Kidney epithelial cell (primary cell): ENCODE data around the gene ETV6. TPM values are rescaled to one million over a fixed set of nuclear protein-coding genes. Genes with fewer than 3 reads are reported as not detected.
A peak's percentile ranks its signal among the peaks of the same experiment; 100 is the strongest.

Experiments used
- DNase-seq: peaks from one replicate; pipeline ENCODE4 v3.0.0-alpha.2; 2010; ENCODE audit warnings: low read depth
- H3K27me3 ChIP-seq: 2 replicates; pipeline ENCODE4 v1.6.0; 2011; ENCODE audit warnings: low read length; ENCODE audit not compliant: control insufficient read depth, insufficient read depth
- H3K36me3 ChIP-seq: 2 replicates; pipeline ENCODE4 v1.5.1; 2011; ENCODE audit warnings: low read length; ENCODE audit not compliant: control insufficient read depth, insufficient read depth
- H3K4me3 ChIP-seq: 2 replicates; pipeline ENCODE4 v1.5.1; 2011; ENCODE audit warnings: low read depth, mild to moderate bottlenecking, control low read depth, low read length
- CTCF ChIP-seq: IDR thresholded peaks from 2 replicates; pipeline ENCODE4 v1.5.1; 2011; ENCODE audit warnings: mild to moderate bottlenecking, moderate library complexity, low read length, control low read depth, inconsistent platforms; ENCODE audit not compliant: insufficient read depth, poor library complexity, severe bottlenecking
- total RNA-seq: library from RNA; depleted of rRNA; stranded (reverse); fragments of >200 nt; gene quantifications from 2 replicates; pipeline ENCODE4 v1.2.3, GENCODE V29; 2015

ETV6 gene
- total RNA-seq, 1 donor from 2014 or later, result 17.6 TPM

DNA sequence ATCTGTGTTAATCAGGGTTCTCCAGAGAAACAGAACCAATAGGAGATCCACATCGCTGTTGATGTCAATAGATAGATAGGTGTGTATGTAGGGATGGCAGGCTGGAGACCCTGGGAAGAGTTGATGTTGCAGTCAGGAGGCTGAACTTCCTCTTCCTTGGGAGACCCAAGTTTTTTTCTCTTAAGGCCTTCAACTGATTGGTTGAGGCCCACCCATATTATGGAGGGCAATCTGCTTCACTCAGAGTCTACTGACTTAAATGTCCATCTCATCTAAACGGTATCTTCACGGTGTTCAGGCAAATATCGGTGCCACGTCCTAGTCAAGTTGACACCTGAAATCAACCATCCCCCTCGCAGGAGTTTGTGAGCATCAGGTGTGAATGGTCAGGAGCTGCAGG is 63.0 kb downstream of the ETV6 start:
- no peak for TF ChIP-seq CTCF
- no peak for DNase-seq
- Histone ChIP-seq H3K27me3 (no peaks in the 10 kb centered on the region), H3K4me3 (no peak overlapping the region), H3K36me3 (no peaks in the 10 kb centered on the region)

- no peak for DNase-seq
Observed at GRCh38 chr12:11713202-11713601, 63.7 kb downstream of the ETV6 start.

GRCh38 chr12:11714626-11715025 is 65.2 kb downstream of the ETV6 start:
- Histone ChIP-seq H3K27me3 (no peaks in the 10 kb centered on the region), H3K4me3 (no peak overlapping the region), H3K36me3 (no peaks in the 10 kb centered on the region)
- TF ChIP-seq CTCF, result no peak
- no peak for DNase-seq

More at GRCh38 chr12:11713202-11713601, 63.7 kb downstream of the ETV6 start:
- Histone ChIP-seq H3K36me3 (no peaks in the 10 kb centered on the region), H3K4me3 (no peak overlapping the region), H3K27me3 (no peaks in the 10 kb centered on the region)
- TF ChIP-seq CTCF, result no peak

- no peaks in the 10 kb centered on the region for H3K27me3 ChIP-seq
- no peaks in the 10 kb centered on the region for H3K36me3 ChIP-seq
- H3K4me3 ChIP-seq, result no peak overlapping the region
- DNase-seq, result no peak
- TF ChIP-seq CTCF, result no peak
Observed at GRCh38 chr12:11715621-11716020, 66.1 kb downstream of the ETV6 start.

GRCh38 chr12:11716794-11717518 is 67.5 kb downstream of the ETV6 start:
- H3K4me3 ChIP-seq, result no peak overlapping the region
- no peaks in the 10 kb centered on the region for H3K36me3 ChIP-seq
- TF ChIP-seq CTCF, result no peak
- DNase-seq, result no peak
- no peaks in the 10 kb centered on the region for H3K27me3 ChIP-seq

DNA sequence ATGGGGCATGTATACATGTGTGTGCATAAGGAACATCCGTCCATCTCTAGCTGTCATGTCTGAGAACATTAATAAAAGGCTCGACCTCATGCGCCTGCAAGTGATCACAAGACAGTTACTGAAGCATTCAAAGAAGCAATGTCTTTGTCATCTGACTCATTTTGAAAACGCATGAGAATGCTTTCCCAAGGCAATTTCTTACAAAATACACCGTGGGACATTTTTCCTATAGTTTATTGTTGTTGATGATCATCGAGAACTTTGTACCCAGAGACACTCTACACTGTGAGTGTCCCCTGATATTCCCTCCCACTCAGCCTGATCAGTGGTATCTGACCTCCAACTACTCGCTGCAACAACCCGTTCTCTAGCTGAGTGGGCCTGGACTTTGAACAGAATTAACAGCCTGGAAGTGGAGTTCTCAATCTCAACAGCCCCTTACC is 68.1 kb downstream of the ETV6 start:
- TF ChIP-seq CTCF, result no peak
- H3K27me3 ChIP-seq, result no peaks in the 10 kb centered on the region
- DNase-seq, result peak; percentile 37
- no peak overlapping the region for H3K4me3 ChIP-seq
- no peaks in the 10 kb centered on the region for H3K36me3 ChIP-seq
